IMR-90 (cell line): ENCODE measurements around the gene PPP1R27. TPM values are rescaled to one million over a fixed set of nuclear protein-coding genes. Genes with fewer than 3 reads are reported as not detected.

ENCODE experiments used
- ATAC-seq: fragments of 200-7000 bp; cut with Tn5 transposase; 2 replicates; pipeline ENCODE4 v1.9.1; 2020; ENCODE audit warnings: low read depth, mild to moderate bottlenecking, moderate library complexity
- BruUV-seq: library from RNA; stranded (reverse); fragments of 400-500 nt; replicated peaks from 2 replicates; lab custom pipeline; 2021; lab: Mats Ljungman, UMichigan
- CTCF ChIA-PET: fragments of 300-600 bp; formaldehyde crosslinking; extraction: SDS; loops from one replicate; lab custom pipeline; 2021; ENCODE audit warnings: antibody characterized with exemption; lab: Yijun Ruan, JAX
- POLR2A ChIA-PET: fragments of 300-600 bp; sonication (Branson Sonifier 250); formaldehyde crosslinking; loops from one replicate; lab custom pipeline; 2022; ENCODE audit warnings: antibody characterized with exemption; ENCODE audit not compliant: unreplicated experiment; lab: Charles Lee
- DNase-seq: peaks from one replicate; pipeline ENCODE4 v3.0.0; 2013
- H2AFZ ChIP-seq: replicated peaks from 2 replicates; pipeline ENCODE3; 2013; ENCODE audit warnings: low read length, mild to moderate bottlenecking; ENCODE audit not compliant: poor library complexity
- H2AK5ac ChIP-seq: 2 replicates; pipeline ENCODE4 v1.6.1; 2013; ENCODE audit warnings: low read depth, low read length, inconsistent platforms
- H2AK9ac ChIP-seq: replicated peaks from 2 replicates; pipeline ENCODE3; 2013; ENCODE audit warnings: mild to moderate bottlenecking, low read depth, low read length, moderate library complexity; ENCODE audit not compliant: poor library complexity
- H2BK120ac ChIP-seq: 2 replicates; pipeline ENCODE4 v1.6.1; 2013; ENCODE audit warnings: low read depth, low read length, inconsistent platforms
- H2BK15ac ChIP-seq: 3 replicates; pipeline ENCODE4 v1.6.1; 2013; ENCODE audit warnings: low read depth, low read length, inconsistent platforms
- H2BK20ac ChIP-seq: 2 replicates; pipeline ENCODE4 v1.6.1; 2013; ENCODE audit warnings: low read depth, mild to moderate bottlenecking, inconsistent platforms, low read length, moderate library complexity
- H2BK5ac ChIP-seq: 2 replicates; pipeline ENCODE4 v1.6.1; 2013; ENCODE audit warnings: mild to moderate bottlenecking, low read depth, low read length, inconsistent platforms; ENCODE audit not compliant: poor library complexity, severe bottlenecking
- H3K14ac ChIP-seq: replicated peaks from 2 replicates; pipeline ENCODE4 v1.6.1; 2013; ENCODE audit warnings: low read depth, low read length, inconsistent platforms
- H3K18ac ChIP-seq: 2 replicates; pipeline ENCODE4 v1.6.1; 2013; ENCODE audit warnings: low read depth, low read length, control low read depth
- H3K23ac ChIP-seq: 2 replicates; pipeline ENCODE4 v1.6.1; 2013; ENCODE audit warnings: low read depth, low read length, inconsistent platforms
- H3K27ac ChIP-seq: 2 replicates; pipeline ENCODE4 v1.5.1; 2013; ENCODE audit warnings: mild to moderate bottlenecking, control low read depth, low read length; ENCODE audit not compliant: insufficient read depth
- H3K27me3 ChIP-seq: 2 replicates; pipeline ENCODE4 v1.6.1; 2013; ENCODE audit warnings: low read length; ENCODE audit not compliant: control insufficient read depth, insufficient read depth
- H3K36me3 ChIP-seq: 2 replicates; pipeline ENCODE4 v1.6.1; 2013; ENCODE audit warnings: low read length, mixed read lengths; ENCODE audit not compliant: control insufficient read depth, insufficient read depth
- H3K4ac ChIP-seq: 2 replicates; pipeline ENCODE4 v1.6.1; 2013; ENCODE audit warnings: low read depth, low read length, inconsistent platforms
- H3K4me1 ChIP-seq: 2 replicates; pipeline ENCODE4 v1.6.1; 2013; ENCODE audit warnings: low read length, mixed read lengths; ENCODE audit not compliant: control insufficient read depth, insufficient read depth
- H3K4me2 ChIP-seq: 2 replicates; pipeline ENCODE4 v1.6.1; 2013; ENCODE audit warnings: low read depth, mild to moderate bottlenecking, control low read depth, low read length, moderate library complexity
- H3K4me3 ChIP-seq: 2 replicates; pipeline ENCODE4 v1.5.1; 2013; ENCODE audit warnings: low read depth, mild to moderate bottlenecking, control low read depth, low read length, moderate library complexity; ENCODE audit not compliant: insufficient read depth
- H3K56ac ChIP-seq: 2 replicates; pipeline ENCODE4 v1.6.1; 2013; ENCODE audit warnings: low read length, inconsistent platforms; ENCODE audit not compliant: insufficient read depth; ENCODE audit errors: extremely low read depth
- H3K79me1 ChIP-seq, 2 experiments: 2 replicates each; pipeline ENCODE4 v1.6.1; 2013; ENCODE audit warnings: low read length in 2 of 2, inconsistent platforms in 1 of 2, low read depth in 1 of 2
- H3K9ac ChIP-seq: 2 replicates; pipeline ENCODE4 v1.6.1; 2013; ENCODE audit warnings: low read depth, low read length, control low read depth
- H3K9me1 ChIP-seq: 2 replicates; pipeline ENCODE4 v1.6.1; 2013; ENCODE audit warnings: low read length, inconsistent platforms; ENCODE audit not compliant: insufficient read depth
- H3K9me3 ChIP-seq: 2 replicates; pipeline ENCODE4 v1.6.1; 2013; ENCODE audit warnings: low read length; ENCODE audit not compliant: control insufficient read depth, insufficient read depth
- H4K20me1 ChIP-seq: 2 replicates; pipeline ENCODE4 v1.6.1; 2013; ENCODE audit warnings: low read length, inconsistent platforms; ENCODE audit not compliant: insufficient read depth
- H4K5ac ChIP-seq: 2 replicates; pipeline ENCODE4 v1.6.1; 2013; ENCODE audit warnings: mild to moderate bottlenecking, low read depth, low read length, control low read depth
- H4K8ac ChIP-seq, 2 experiments: 2 replicates each; pipeline ENCODE4 v1.6.1; 2013; ENCODE audit warnings: low read depth in 2 of 2, low read length in 2 of 2, control low read depth in 1 of 2, inconsistent platforms in 1 of 2
- H4K91ac ChIP-seq: 2 replicates; pipeline ENCODE4 v1.6.1; 2013; ENCODE audit warnings: low read depth, low read length, inconsistent platforms; ENCODE audit not compliant: insufficient read depth
- MAZ ChIP-seq: IDR thresholded peaks from 2 replicates; pipeline ENCODE4 v1.6.1; 2012; ENCODE audit warnings: low read depth, mild to moderate bottlenecking, low read length, improper control_type of control experiment, moderate library complexity, borderline replicate concordance
- WGBS, 2 experiments: methylation state at CpG; one replicate each; pipeline versions ENCODE4 v1.1.5 to v1.1.7; 2013; ENCODE audit warnings: missing lambda C conversion rate in 2 of 2; ENCODE audit not compliant: insufficient read length in 1 of 2; ENCODE audit errors: extremely low coverage in 2 of 2; 5-methylcytosine and 5-hydroxymethylcytosine counted together
- dilution Hi-C: fragments of 300-500 bp; cut with HindIII; formaldehyde crosslinking; loops from one replicate; pipeline ENCODE4 v1.14.3; 2018; ENCODE audit warnings: low sequenced_read_pairs; ENCODE audit not compliant: unreplicated experiment
- in situ Hi-C: fragments of 300-500 bp; cut with MboI; formaldehyde crosslinking; loops from 3 replicates; pipeline ENCODE4 v1.14.3; 2019; ENCODE audit warnings: low sequenced_read_pairs, inconsistent platforms, mixed read lengths
- intact Hi-C: fragments of 100-400 bp; cut with micrococcal nuclease; formaldehyde crosslinking; loops from 2 replicates; pipeline ENCODE4 v1.10.0; 2022
- polyA plus RNA-seq, 3 experiments: library from polyadenylated mRNA; depleted of rRNA; stranded (reverse); fragments of >200 nt; gene quantifications; 2 replicates each; pipeline ENCODE4 v1.2.3, GENCODE V29; 2012; ENCODE audit warnings: low replicate concordance in 1 of 3
- total RNA-seq: library from RNA; depleted of rRNA; stranded (reverse); fragments of >200 nt; gene quantifications from 2 replicates; pipeline ENCODE4 v1.2.3, GENCODE V29; 2012

The PPP1R27 gene
- total and polyA plus RNA-seq, 2 of the 4 experiments (the other 2 are of a cell fraction), result 0.21 TPM; not detected in 1

DNA sequence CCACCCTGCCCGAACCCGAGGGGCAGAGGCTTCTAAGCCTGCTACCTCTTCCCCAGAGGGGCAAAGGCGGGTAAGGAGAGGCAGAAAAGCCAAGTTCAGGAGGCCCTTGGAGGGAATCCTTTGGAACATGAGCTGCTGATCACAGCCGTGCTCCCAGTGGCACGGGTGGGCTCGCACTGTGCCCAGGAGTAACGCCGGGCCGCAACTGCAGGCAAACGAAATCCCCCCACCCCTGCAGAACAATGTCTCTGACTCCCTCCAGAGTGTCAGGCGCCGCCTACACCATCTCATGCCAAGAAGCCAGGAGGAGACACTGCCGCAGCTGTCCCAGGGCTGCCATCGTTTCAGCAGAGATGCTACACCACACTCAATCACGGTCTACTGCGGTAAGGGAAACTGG lies 16.6 kb upstream of the PPP1R27 start:
- no peak overlapping the region for H2BK20ac ChIP-seq
- H3K79me1 ChIP-seq, result peaks cover 9 to 73% of the 10 kb centered on the region in 2 experiments
- H3K23ac ChIP-seq, result no peak overlapping the region
- 100% methylated on average over 1 of the region's 16 CpGs; no CpG with 5 or more reads in 1 of the 2 experiments for WGBS, 2 experiments
- H3K14ac ChIP-seq, result no peak overlapping the region
- TF ChIP-seq MAZ, result no peak
- H3K9me1 ChIP-seq, result peaks cover 7% of the 10 kb centered on the region; the same call in 1 of the 2 replicates
- H3K9me3 ChIP-seq, result no peaks in the 10 kb centered on the region
- no peak overlapping the region for H3K56ac ChIP-seq
- no peak overlapping the region for H2AFZ ChIP-seq
- H4K91ac ChIP-seq, result no peak overlapping the region
- CTCF ChIA-PET, result no interaction called here
- POLR2A ChIA-PET, result no interaction called here
- no peak overlapping the region for H2BK15ac ChIP-seq
- no peak overlapping the region for H3K4me2 ChIP-seq
- no peak overlapping the region for H3K9ac ChIP-seq
- in situ Hi-C loops, result no loop called here
- no peak overlapping the region for H2BK120ac ChIP-seq
- intact Hi-C loops, result no loop called here
- peaks cover 59% of the 10 kb centered on the region for H4K20me1 ChIP-seq
- peaks cover 69% of the 10 kb centered on the region for H3K36me3 ChIP-seq
- no TSS peak for BruUV-seq
- H3K4me3 ChIP-seq, result no peak overlapping the region
- no peaks in the 10 kb centered on the region for H3K4me1 ChIP-seq
- H2AK9ac ChIP-seq, result no peak overlapping the region
- no peak overlapping the region for H3K27ac ChIP-seq
- no peak overlapping the region for H2BK5ac ChIP-seq
- dilution Hi-C loops, result no loop called here
- H2AK5ac ChIP-seq, result no peak overlapping the region
- no peak for DNase-seq
- no peak overlapping the region for H3K4ac ChIP-seq
- H3K27me3 ChIP-seq, result no peaks in the 10 kb centered on the region
- H3K18ac ChIP-seq, result no peak overlapping the region
- H4K8ac ChIP-seq, result no peak overlapping the region
- H4K5ac ChIP-seq, result no peak overlapping the region
- ATAC-seq, result no peak
